Islet precursor cell (in vitro differentiated cells): ENCODE data around the gene KIF3A.
"Not testable (repeated sequence)": the region's sequence is repeated elsewhere in the genome, so short reads cannot be mapped to it uniquely, and the experiment has no call there.

Source experiments
- DNase-seq: peaks from one replicate; pipeline ENCODE4 v3.0.0-alpha.2; 2018

The KIF3A gene

GRCh38 chr5:132714456-132715307, 22.7 kb downstream of the KIF3A start:
- DNase-seq: no peak

GRCh38 chr5:132708645-132709044, 28.7 kb downstream of the KIF3A start:
- no peak for DNase-seq

- DNase-seq: no peak
These were observed 32.5 kb downstream of the KIF3A start for GRCh38 chr5:132704875-132705274.

- DNase-seq: no peak
These were observed 41.4 kb downstream of the KIF3A start for GRCh38 chr5:132695956-132696355.

GRCh38 chr5:132692632-132692967, 44.7 kb downstream of the KIF3A start:
- DNase-seq: no peak

- not testable (repeated sequence) for DNase-seq
These were observed 45.4 kb downstream of the KIF3A start for GRCh38 chr5:132691755-132692631.

- no peak for DNase-seq
These were observed 47.2 kb downstream of the KIF3A start for GRCh38 chr5:132690156-132690555.

GRCh38 chr5:132689513-132689912, 47.8 kb downstream of the KIF3A start:
- DNase-seq: no peak

GRCh38 chr5:132688536-132689339, 48.6 kb downstream of the KIF3A start:
- DNase-seq: no peak

- no peak for DNase-seq
These were observed 49.4 kb downstream of the KIF3A start for GRCh38 chr5:132687995-132688394.

- no peak for DNase-seq
These were observed 51.2 kb downstream of the KIF3A start for GRCh38 chr5:132686193-132686592.

- DNase-seq: no peak
These were observed 52.2 kb downstream of the KIF3A start for GRCh38 chr5:132684922-132685720.

- no peak for DNase-seq
These were observed 52.9 kb downstream of the KIF3A start for GRCh38 chr5:132684491-132684890.

GRCh38 chr5:132681983-132682382, 55.4 kb downstream of the KIF3A start:
- DNase-seq: no peak

GRCh38 chr5:132681476-132681831, 55.9 kb downstream of the KIF3A start:
- no peak for DNase-seq

- no peak for DNase-seq
These were observed 56.4 kb downstream of the KIF3A start for GRCh38 chr5:132680780-132681475.

GRCh38 chr5:132679717-132680380, 57.5 kb downstream of the KIF3A start:
- no peak for DNase-seq

GRCh38 chr5:132679166-132679565, 58.2 kb downstream of the KIF3A start:
- no peak for DNase-seq

GRCh38 chr5:132678735-132679134, 58.6 kb downstream of the KIF3A start:
- DNase-seq: no peak

GRCh38 chr5:132677682-132678400, 59.5 kb downstream of the KIF3A start:
- no peak for DNase-seq
